ENCODE results near the gene C4orf50.
"Not testable (repeated sequence)": the region's sequence is repeated elsewhere in the genome, so short reads cannot be mapped to it uniquely, and the experiment has no call there.

Gene C4orf50

GRCh38 chr4:5993876-5994811 lies 24.1 kb downstream of the C4orf50 start:
- no peak for DNase-seq
- Histone ChIP-seq H3K36me3 (replicated peaks) (no peaks in the 10 kb centered on the region), H3K27ac (no peak overlapping the region), H3K4me3 (ENCODE audit: low read depth, low read length) (no peak overlapping the region), H3K27me3 (replicated peaks) (no peaks in the 10 kb centered on the region)
- in situ Hi-C loops (cut with HindIII; ENCODE audit: low pct_ligation_motif_present, low sequenced_read_pairs), result no loop called here
- no peak for TF ChIP-seq CTCF (IDR thresholded peaks at IDR 0.05; ENCODE audit: low read depth, low read length, missing control alignments)

DNA sequence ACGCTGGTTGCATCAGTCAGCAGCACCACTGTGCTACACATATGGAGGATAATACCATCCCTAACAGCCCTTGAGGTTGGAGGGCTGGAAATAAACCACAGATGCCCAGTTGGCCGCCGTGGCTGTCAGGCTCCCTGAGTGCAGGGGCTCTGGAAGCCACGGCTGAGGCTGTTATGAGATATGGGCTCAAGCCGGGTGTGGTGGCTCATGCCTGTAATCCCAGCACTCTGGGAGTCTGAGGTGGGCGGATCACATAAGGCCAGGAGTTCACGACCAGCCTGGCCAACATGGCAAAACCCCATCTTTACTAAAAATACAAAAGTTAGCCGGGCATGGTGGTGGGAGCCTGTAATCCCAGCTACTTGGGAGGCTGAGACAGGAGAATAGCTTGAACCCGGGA lies 24.9 kb downstream of the C4orf50 start:
- H3K36me3 ChIP-seq (replicated peaks); DNase-seq; H3K27ac ChIP-seq; H3K27me3 ChIP-seq (replicated peaks); in situ Hi-C loops (cut with HindIII; ENCODE audit: low pct_ligation_motif_present, low sequenced_read_pairs); H3K4me3 ChIP-seq (ENCODE audit: low read depth, low read length): not testable (repeated sequence)

DNA sequence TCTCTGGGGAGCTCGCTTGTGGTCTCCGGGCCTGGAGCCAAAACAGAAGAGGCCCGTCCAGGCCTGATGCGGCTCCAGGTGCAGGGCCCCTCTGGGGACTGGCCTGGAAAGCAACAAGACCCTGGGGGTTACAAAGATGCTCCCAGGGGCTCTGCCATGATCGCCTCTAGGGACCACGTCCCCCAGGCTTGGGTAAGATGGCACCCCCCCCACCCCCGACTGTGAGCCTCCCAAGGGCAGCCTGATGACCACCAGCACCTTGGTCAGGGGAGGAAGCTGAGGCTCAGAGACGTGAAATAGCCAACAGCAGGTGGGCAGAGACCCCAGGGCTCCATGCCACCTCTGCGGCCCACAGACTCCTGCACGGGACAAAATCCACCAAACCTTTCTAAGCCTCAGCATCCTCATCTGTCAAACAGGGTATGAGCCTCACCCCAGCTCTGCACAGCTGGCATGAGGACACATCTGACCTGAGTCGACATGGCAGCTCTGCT lies 25.4 kb downstream of the C4orf50 start:
- no peak for TF ChIP-seq CTCF (IDR thresholded peaks at IDR 0.05; ENCODE audit: low read depth, low read length, missing control alignments)
- no peaks in the 10 kb centered on the region for H3K27me3 ChIP-seq (replicated peaks)
- in situ Hi-C loops (cut with HindIII; ENCODE audit: low pct_ligation_motif_present, low sequenced_read_pairs), result no loop called here

DNA sequence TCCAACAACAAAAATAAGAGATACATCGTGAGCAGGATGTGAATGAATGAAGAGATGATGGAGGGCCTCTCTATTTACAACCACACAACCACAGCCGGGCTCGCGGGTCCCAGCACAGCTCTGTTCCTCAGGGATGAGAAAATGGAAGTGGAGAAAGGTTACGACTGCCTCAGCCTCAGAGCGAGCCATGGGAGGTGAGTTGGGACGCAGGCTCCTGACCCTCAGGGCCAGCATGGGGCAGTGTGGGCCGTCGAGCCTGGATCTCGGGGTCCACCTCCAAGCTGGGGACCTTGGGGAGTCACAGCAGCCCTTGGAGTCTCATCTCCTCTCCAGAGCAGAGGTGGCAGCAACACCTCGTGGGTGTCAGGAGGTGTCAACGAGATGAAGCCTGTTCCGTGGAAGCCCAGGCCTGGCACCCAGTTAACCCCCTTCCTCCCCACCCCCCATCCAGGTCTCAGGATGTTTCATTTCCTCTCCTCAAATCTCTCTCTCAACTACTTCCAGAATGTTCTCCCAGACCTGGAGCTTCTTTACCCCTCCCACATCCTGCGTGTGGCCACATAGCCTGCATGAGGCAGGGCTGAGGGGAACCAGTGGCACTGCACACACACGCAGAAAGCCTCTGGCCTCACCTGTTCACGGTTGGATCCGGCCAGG lies 25.9 kb downstream of the C4orf50 start:
- no peaks in the 10 kb centered on the region for H3K27me3 ChIP-seq (replicated peaks)
- TF ChIP-seq CTCF (IDR thresholded peaks at IDR 0.05; ENCODE audit: low read depth, low read length, missing control alignments), result no peak
- in situ Hi-C loops (cut with HindIII; ENCODE audit: low pct_ligation_motif_present, low sequenced_read_pairs), result no loop called here
- no peak overlapping the region for H3K4me3 ChIP-seq (ENCODE audit: low read depth, low read length)
- no peaks in the 10 kb centered on the region for H3K36me3 ChIP-seq (replicated peaks)
- no peak for DNase-seq
- no peak overlapping the region for H3K27ac ChIP-seq

More for the DNA sequence above, 25.4 kb downstream of the C4orf50 start:
- H3K36me3 ChIP-seq (replicated peaks), result no peaks in the 10 kb centered on the region
- H3K4me3 ChIP-seq (ENCODE audit: low read depth, low read length), result no peak overlapping the region
- no peak overlapping the region for H3K27ac ChIP-seq
- no peak for DNase-seq

DNA sequence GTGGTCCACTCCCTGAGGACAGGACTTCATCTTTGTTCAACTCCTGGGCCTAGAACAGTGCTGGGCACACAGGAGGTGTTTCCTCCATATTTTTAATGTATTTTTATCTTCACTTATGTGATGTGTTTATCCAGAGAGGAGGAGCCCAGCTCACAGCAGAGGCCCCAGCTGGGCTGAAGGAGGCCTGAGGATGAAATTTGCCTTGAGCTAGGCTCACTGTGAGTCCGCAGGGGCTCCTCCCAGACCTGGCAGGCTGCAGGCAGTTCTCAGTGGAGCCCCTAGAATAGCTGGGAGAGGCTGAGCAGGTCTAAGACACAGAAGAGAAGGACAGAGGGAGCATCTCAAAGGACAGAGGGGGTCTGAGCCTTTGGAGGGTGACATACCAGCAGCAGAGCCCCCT lies 26.8 kb downstream of the C4orf50 start:
- Histone ChIP-seq H3K27me3 (replicated peaks) (no peaks in the 10 kb centered on the region), H3K4me3 (ENCODE audit: low read depth, low read length) (no peak overlapping the region), H3K36me3 (replicated peaks) (no peaks in the 10 kb centered on the region), H3K27ac (no peak overlapping the region)
- in situ Hi-C loops (cut with HindIII; ENCODE audit: low pct_ligation_motif_present, low sequenced_read_pairs), result no loop called here
- TF ChIP-seq CTCF (IDR thresholded peaks at IDR 0.05; ENCODE audit: low read depth, low read length, missing control alignments), result no peak
- no peak for DNase-seq

DNA sequence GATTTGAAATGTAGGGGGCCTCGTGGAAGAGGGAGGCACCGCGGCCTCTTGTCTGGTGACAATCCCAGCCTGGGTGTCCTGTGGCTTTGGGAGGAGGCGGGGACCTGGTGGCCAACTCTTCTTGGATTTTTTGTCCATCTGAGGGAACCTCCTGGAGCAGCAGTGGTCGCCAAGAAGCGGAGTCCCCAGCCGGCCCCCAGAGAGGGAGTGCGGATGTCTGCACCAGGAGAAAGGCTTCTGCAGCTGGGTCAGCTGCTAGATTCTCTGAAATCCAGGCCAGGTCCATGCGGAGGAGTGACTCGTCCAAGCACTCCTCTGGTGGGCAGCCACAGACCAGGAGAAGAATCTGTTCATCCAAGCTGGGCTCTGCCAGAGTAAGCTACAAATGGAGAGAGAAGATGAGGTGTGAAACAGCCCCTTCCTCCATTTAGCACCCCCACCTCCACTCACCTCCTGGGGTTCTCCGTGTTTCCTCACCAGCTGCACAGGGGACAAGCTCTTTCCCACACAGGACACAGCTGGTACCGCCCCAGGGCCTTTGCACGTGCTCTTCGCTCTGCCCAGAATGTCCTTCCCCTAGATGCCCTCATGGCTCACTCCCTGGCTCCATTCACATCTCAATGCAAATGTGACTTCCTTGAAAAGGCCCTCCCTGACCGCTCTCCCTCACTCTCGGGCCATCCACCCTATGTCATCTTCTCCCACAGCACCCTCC lies 27.6 kb downstream of the C4orf50 start:
- DNase-seq, result no peak
- Histone ChIP-seq H3K27me3 (replicated peaks) (no peaks in the 10 kb centered on the region), H3K36me3 (replicated peaks) (no peaks in the 10 kb centered on the region), H3K27ac (no peak overlapping the region), H3K4me3 (ENCODE audit: low read depth, low read length) (no peak overlapping the region)
- in situ Hi-C loops (cut with HindIII; ENCODE audit: low pct_ligation_motif_present, low sequenced_read_pairs), result no loop called here
- no peak for TF ChIP-seq CTCF (IDR thresholded peaks at IDR 0.05; ENCODE audit: low read depth, low read length, missing control alignments)
